CD4-positive, alpha-beta T cell treated with Interleukin-12 subunit alpha and Interleukin-12 subunit beta, for 1 hour (primary cell): ENCODE results near the gene TNFRSF9.
"Not testable (repeated sequence)": the region's sequence is repeated elsewhere in the genome, so short reads cannot be mapped to it uniquely, and the experiment has no call there.

Experiments used
- DNase-seq: peaks from one replicate; pipeline ENCODE4 v3.0.0-alpha.2; 2020

Gene TNFRSF9

GRCh38 chr1:7960165-7960564 is 19.5 kb upstream of the TNFRSF9 start:
- DNase-seq, result no peak

- no peak for DNase-seq
Measured at GRCh38 chr1:7956218-7957032, 15.8 kb upstream of the TNFRSF9 start.

- DNase-seq, result no peak
Measured at GRCh38 chr1:7954683-7955082, 14.0 kb upstream of the TNFRSF9 start.

- DNase-seq, result peak; percentile 85
Measured at GRCh38 chr1:7953850-7954609, 13.4 kb upstream of the TNFRSF9 start.

- DNase-seq, result not testable (repeated sequence)
Measured at GRCh38 chr1:7952791-7953190, 12.2 kb upstream of the TNFRSF9 start.

GRCh38 chr1:7948960-7949359 is 8.3 kb upstream of the TNFRSF9 start:
- peak; percentile 68 for DNase-seq

GRCh38 chr1:7943251-7943650 is 2.6 kb upstream of the TNFRSF9 start:
- DNase-seq, result no peak

- DNase-seq, result peak; percentile 51
Measured at GRCh38 chr1:7942214-7942921, 1.7 kb upstream of the TNFRSF9 start.

- no peak for DNase-seq
Measured at GRCh38 chr1:7941437-7941793, 776 bp upstream of the TNFRSF9 start.

- DNase-seq, result no peak
Measured at GRCh38 chr1:7940034-7940433, 605 bp downstream of the TNFRSF9 start.

- no peak for DNase-seq
Measured at GRCh38 chr1:7938070-7938469, 2.6 kb downstream of the TNFRSF9 start.

GRCh38 chr1:7932524-7933138 is 8.0 kb downstream of the TNFRSF9 start:
- DNase-seq, result no peak

GRCh38 chr1:7931446-7931812 is 9.2 kb downstream of the TNFRSF9 start:
- peak; percentile 26 for DNase-seq

- DNase-seq, result peak; percentile 52
Measured at GRCh38 chr1:7930645-7931445, 9.8 kb downstream of the TNFRSF9 start.

- DNase-seq, result no peak
Measured at GRCh38 chr1:7929637-7930036, 11.0 kb downstream of the TNFRSF9 start.

GRCh38 chr1:7928247-7928646 is 12.4 kb downstream of the TNFRSF9 start:
- no peak for DNase-seq

- peak; percentile 35 for DNase-seq
Measured at GRCh38 chr1:7927061-7927460, 13.6 kb downstream of the TNFRSF9 start.

GRCh38 chr1:7922301-7922700 is 18.3 kb downstream of the TNFRSF9 start:
- DNase-seq, result no peak

- no peak for DNase-seq
Measured at GRCh38 chr1:7921796-7922195, 18.8 kb downstream of the TNFRSF9 start.

GRCh38 chr1:7919880-7920279 is 20.8 kb downstream of the TNFRSF9 start:
- DNase-seq, result no peak

GRCh38 chr1:7917971-7918370 is 22.7 kb downstream of the TNFRSF9 start:
- not testable (repeated sequence) for DNase-seq

GRCh38 chr1:7916501-7916830 is 24.2 kb downstream of the TNFRSF9 start:
- no peak for DNase-seq
